GM12878 (cell line): ENCODE data around the gene KCNH5. TPM values are rescaled to one million over a fixed set of nuclear protein-coding genes. Genes with fewer than 3 reads are reported as not detected.

Source experiments
- ATAC-seq: fragments of 200-7000 bp; cut with Tn5 transposase; 3 replicates; pipeline ENCODE4 v1.9.1; 2020; ENCODE audit warnings: mild to moderate bottlenecking, moderate library complexity
- BruUV-seq: library from RNA; stranded (reverse); fragments of 400-500 nt; replicated peaks from 2 replicates; lab custom pipeline; 2021; lab: Mats Ljungman, UMichigan
- CTCF ChIA-PET: fragments of 300-600 bp; sonication (Branson Sonifier 250); formaldehyde crosslinking; extraction: SDS; loops from one replicate; lab custom pipeline; 2021; ENCODE audit warnings: inconsistent platforms; lab: Yijun Ruan, JAX
- POLR2A ChIA-PET: fragments of 350-600 bp; formaldehyde crosslinking; extraction: SDS; loops from one replicate; lab custom pipeline; 2021; ENCODE audit warnings: inconsistent platforms; lab: Charles Lee
- RAD21 ChIA-PET: fragments of 300-600 bp; sonication (Branson Sonifier 250); formaldehyde crosslinking; loops from one replicate; lab custom pipeline; 2023; ENCODE audit warnings: antibody characterized with exemption; ENCODE audit not compliant: unreplicated experiment; lab: Charles Lee
- SMC1A ChIA-PET: fragments of 300-600 bp; sonication (Branson Sonifier 250); formaldehyde crosslinking; loops from one replicate; lab custom pipeline; 2023; ENCODE audit not compliant: unreplicated experiment, uncharacterized antibody; lab: Charles Lee
- DNase-seq: peaks from one replicate; pipeline ENCODE4 v3.0.0-alpha.2; 2011; ENCODE audit warnings: low read depth, low spot score
- FAIRE-seq: peaks from 3 replicates; lab custom pipeline; 2011; peaks lifted over from hg19 to GRCh38; lab: Jason Lieb, UNC
- H2AFZ ChIP-seq: 2 replicates; pipeline ENCODE4 v1.6.0; 2011; ENCODE audit warnings: low read depth, low read length, control low read depth; ENCODE audit not compliant: control insufficient read depth
- H3K27ac ChIP-seq: 2 replicates; pipeline ENCODE4 v1.5.1; 2011; ENCODE audit warnings: control low read depth; ENCODE audit not compliant: control insufficient read depth, insufficient read depth
- H3K27me3 ChIP-seq, 2 experiments: replicated peaks in 1 of 2; 2 replicates each; pipeline versions ENCODE4 v1.6.0 to v1.6.1; 2011; ENCODE audit warnings: low read length in 1 of 2; ENCODE audit not compliant: control insufficient read depth in 2 of 2, insufficient read depth in 2 of 2
- H3K36me3 ChIP-seq, 2 experiments: 2 replicates each; pipeline ENCODE4 v1.5.1; 2011; ENCODE audit warnings: low read length in 1 of 2; ENCODE audit not compliant: control insufficient read depth in 2 of 2, insufficient read depth in 2 of 2
- H3K4me1 ChIP-seq: 2 replicates; pipeline ENCODE4 v1.6.1; 2011; ENCODE audit warnings: mild to moderate bottlenecking, low read length, moderate library complexity, mixed read lengths; ENCODE audit not compliant: control insufficient read depth, insufficient read depth
- H3K4me2 ChIP-seq: 2 replicates; pipeline ENCODE4 v1.6.0; 2011; ENCODE audit warnings: control low read depth; ENCODE audit not compliant: control insufficient read depth, insufficient read depth
- H3K4me3 ChIP-seq: fragments of 200-600 bp; sonication (generic); 2 replicates; pipeline ENCODE4 v1.5.1; 2016
- H3K79me2 ChIP-seq: 2 replicates; pipeline ENCODE4 v1.6.0; 2011; ENCODE audit warnings: low read length; ENCODE audit not compliant: control insufficient read depth, insufficient read depth
- H3K9ac ChIP-seq: 2 replicates; pipeline ENCODE4 v1.8.0; 2011; ENCODE audit warnings: low read length, control low read depth, mixed read lengths; ENCODE audit not compliant: control insufficient read depth, insufficient read depth
- H3K9me3 ChIP-seq: replicated peaks from 3 replicates; pipeline ENCODE4 v1.5.1; 2011; ENCODE audit warnings: mild to moderate bottlenecking, low read length; ENCODE audit not compliant: control insufficient read depth, insufficient read depth
- H4K20me1 ChIP-seq: 2 replicates; pipeline ENCODE4 v1.6.0; 2011; ENCODE audit not compliant: control insufficient read depth, insufficient read depth
- BCL3 ChIP-seq: IDR thresholded peaks from 2 replicates; pipeline ENCODE4 v1.6.1; 2011; ENCODE audit warnings: borderline replicate concordance, low read depth, mild to moderate bottlenecking, moderate library complexity, low read length; ENCODE audit not compliant: insufficient read depth, poor library complexity, severe bottlenecking
- BHLHE40 ChIP-seq, 2 experiments: fragments of 450-650 bp in 1 of 2; IDR thresholded peaks; 2 replicates each; pipeline ENCODE4 v1.6.1; 2011 to 2017; ENCODE audit warnings: low read depth in 2 of 2, borderline replicate concordance in 1 of 2, improper control_type of control experiment in 1 of 2, low read length in 1 of 2, mild to moderate bottlenecking in 1 of 2
- HCFC1 ChIP-seq: fragments of 150-350 bp; IDR thresholded peaks from 2 replicates; pipeline ENCODE4 v1.6.1; 2014; ENCODE audit warnings: low read length
- TAF1 ChIP-seq: IDR thresholded peaks from 2 replicates; pipeline ENCODE4 v1.6.1; 2011; ENCODE audit warnings: mild to moderate bottlenecking, low read depth, low read length, borderline replicate concordance
- USF1 ChIP-seq: IDR thresholded peaks from 2 replicates; pipeline ENCODE4 v1.6.1; 2011; ENCODE audit warnings: borderline replicate concordance, low read depth, mild to moderate bottlenecking, moderate library complexity, mixed read lengths, low read length; ENCODE audit not compliant: insufficient read depth; ENCODE audit errors: extremely low read length
- YBX1 ChIP-seq: fragments of 450-650 bp; IDR thresholded peaks from 2 replicates; pipeline ENCODE4 v1.6.1; 2016; ENCODE audit warnings: antibody characterized with exemption
- ZBED1 ChIP-seq: IDR thresholded peaks from 2 replicates; pipeline ENCODE4 v1.6.1; 2016; ENCODE audit warnings: borderline replicate concordance
- ZNF384 ChIP-seq: IDR thresholded peaks from 2 replicates; pipeline ENCODE4 v1.6.1; 2012; ENCODE audit warnings: low read depth, mild to moderate bottlenecking, low read length, improper control_type of control experiment, borderline replicate concordance
- WGBS: methylation state at CpG from one replicate; pipeline ENCODE4 v1.1.6; 2016; ENCODE audit warnings: low lambda C conversion rate; ENCODE audit not compliant: insufficient replicate concordance, insufficient coverage; ENCODE audit errors: missing lambda C conversion rate; 5-methylcytosine and 5-hydroxymethylcytosine counted together
- in situ Hi-C: fragments of 300-500 bp; cut with MboI; formaldehyde crosslinking; loops from 9 replicates; pipeline ENCODE4 v1.14.3; 2018; ENCODE audit warnings: mixed read lengths
- intact Hi-C: fragments of 100-400 bp; cut with micrococcal nuclease; formaldehyde crosslinking; loops from one replicate; pipeline ENCODE4 v1.14.2; 2022; ENCODE audit not compliant: unreplicated experiment
- polyA plus RNA-seq, 11 experiments: library from polyadenylated mRNA; depleted of rRNA in 4 of 11; unstranded in 6 of 11; stranded (reverse) in 5 of 11; fragments of >200 nt; fragmentation: Nextera tagmentation in 4 of 11; fragmentation: Illumina TruSeq in 1 of 11; extraction: Ambion mirVana in 4 of 11; extraction: Trizol in 1 of 11; gene quantifications; 1 replicate in 1 of 11; 2 replicates in 10 of 11; pipeline versions ENCODE4 v1.2.1 to v1.2.3, GENCODE V29; 2011 to 2016; ENCODE audit warnings: inconsistent platforms in 2 of 11, missing spikeins in 2 of 11, low read depth in 1 of 11
- total RNA-seq, 4 experiments: library from RNA; depleted of rRNA in 3 of 4; stranded (reverse); fragments of >200 nt in 3 of 4; fragmentation: Illumina TruSeq in 1 of 4; extraction: Trizol in 1 of 4; gene quantifications; 2 replicates each; pipeline versions ENCODE4 v1.2.1 to v1.2.3, GENCODE V29; 2013 to 2021
- TF ChIP-seq, protein P1 (sequence below): fragments of 450-650 bp; formaldehyde crosslinking; IDR thresholded peaks from 2 replicates; pipeline ENCODE4 v1.5.0; 2022; ENCODE audit warnings: mild to moderate bottlenecking, missing genetic modification characterization
- TF ChIP-seq, protein P2 (sequence below): IDR thresholded peaks from 2 replicates; pipeline ENCODE4 v1.6.1; 2012; ENCODE audit warnings: low read depth, low read length, improper control_type of control experiment

The KCNH5 gene
- total and polyA plus RNA-seq, 10 of the 15 experiments (the other 5 are each of a cell fraction or from before 2014, with no cell fraction given) = under 0.01 to 0.04 (median 0.04) TPM; not detected in 7

DNA sequence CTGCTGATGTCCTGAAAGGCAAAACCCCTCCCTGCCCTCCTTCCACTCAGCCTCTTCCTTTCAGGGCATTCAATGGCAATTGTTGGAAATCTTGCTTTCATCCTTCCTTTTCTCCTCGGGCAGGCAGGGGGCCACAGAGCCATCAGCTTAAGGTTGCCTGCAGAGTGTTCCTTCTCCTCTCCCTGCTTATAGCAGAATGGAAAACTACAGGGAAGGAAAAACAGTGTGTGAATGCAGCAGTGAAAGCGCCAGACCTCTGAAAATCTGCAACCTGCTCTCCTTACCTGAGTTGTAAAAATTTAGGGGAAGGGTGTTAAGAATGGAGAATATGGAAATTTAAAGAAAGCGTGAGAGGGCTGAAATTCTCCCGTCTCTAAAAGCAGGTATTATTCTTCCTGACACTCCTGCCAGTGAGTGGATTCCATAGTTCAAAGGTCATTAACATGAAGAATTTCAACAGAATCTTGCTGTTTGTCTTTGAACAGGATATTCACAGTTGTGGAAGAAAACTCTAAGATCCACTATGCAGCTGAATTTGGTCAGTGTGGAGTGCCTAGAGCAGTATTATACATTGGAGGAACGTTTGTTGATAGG, 348.8 kb downstream of the KCNH5 start (continued):
- TF ChIP-seq, protein P1, sequence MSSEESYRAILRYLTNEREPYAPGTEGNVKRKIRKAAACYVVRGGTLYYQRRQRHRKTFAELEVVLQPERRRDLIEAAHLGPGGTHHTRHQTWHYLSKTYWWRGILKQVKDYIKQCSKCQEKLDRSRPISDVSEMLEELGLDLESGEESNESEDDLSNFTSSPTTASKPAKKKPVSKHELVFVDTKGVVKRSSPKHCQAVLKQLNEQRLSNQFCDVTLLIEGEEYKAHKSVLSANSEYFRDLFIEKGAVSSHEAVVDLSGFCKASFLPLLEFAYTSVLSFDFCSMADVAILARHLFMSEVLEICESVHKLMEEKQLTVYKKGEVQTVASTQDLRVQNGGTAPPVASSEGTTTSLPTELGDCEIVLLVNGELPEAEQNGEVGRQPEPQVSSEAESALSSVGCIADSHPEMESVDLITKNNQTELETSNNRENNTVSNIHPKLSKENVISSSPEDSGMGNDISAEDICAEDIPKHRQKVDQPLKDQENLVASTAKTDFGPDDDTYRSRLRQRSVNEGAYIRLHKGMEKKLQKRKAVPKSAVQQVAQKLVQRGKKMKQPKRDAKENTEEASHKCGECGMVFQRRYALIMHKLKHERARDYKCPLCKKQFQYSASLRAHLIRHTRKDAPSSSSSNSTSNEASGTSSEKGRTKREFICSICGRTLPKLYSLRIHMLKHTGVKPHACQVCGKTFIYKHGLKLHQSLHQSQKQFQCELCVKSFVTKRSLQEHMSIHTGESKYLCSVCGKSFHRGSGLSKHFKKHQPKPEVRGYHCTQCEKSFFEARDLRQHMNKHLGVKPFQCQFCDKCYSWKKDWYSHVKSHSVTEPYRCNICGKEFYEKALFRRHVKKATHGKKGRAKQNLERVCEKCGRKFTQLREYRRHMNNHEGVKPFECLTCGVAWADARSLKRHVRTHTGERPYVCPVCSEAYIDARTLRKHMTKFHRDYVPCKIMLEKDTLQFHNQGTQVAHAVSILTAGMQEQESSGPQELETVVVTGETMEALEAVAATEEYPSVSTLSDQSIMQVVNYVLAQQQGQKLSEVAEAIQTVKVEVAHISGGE (CRISPR knock-in tag) = no peak
- no peak for TF ChIP-seq ZBED1
- TF ChIP-seq HCFC1 = no peak
- TF ChIP-seq, protein P2, sequence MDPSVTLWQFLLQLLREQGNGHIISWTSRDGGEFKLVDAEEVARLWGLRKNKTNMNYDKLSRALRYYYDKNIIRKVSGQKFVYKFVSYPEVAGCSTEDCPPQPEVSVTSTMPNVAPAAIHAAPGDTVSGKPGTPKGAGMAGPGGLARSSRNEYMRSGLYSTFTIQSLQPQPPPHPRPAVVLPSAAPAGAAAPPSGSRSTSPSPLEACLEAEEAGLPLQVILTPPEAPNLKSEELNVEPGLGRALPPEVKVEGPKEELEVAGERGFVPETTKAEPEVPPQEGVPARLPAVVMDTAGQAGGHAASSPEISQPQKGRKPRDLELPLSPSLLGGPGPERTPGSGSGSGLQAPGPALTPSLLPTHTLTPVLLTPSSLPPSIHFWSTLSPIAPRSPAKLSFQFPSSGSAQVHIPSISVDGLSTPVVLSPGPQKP = no peak

DNA sequence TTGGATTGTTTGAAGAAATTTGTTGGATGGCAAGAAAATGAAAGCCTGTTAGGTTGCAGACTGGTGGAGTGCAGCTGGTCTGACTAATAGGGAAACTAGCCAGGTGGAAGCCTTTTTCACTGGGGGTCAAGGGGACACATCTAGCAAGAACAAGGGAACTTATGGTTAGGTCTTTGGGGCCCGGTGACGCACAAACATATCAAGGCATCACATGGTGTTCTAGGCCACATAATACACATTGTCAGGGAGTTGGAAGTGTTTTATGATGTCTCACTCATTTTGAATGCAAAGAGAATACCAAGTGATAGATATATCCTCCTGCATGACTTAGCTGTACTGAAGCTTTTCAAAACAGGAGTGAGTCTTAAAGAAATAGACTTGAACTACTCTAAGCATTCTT, 351.2 kb downstream of the KCNH5 start:
- H3K4me2 ChIP-seq = no peak overlapping the region
- DNase-seq = no peak
- FAIRE-seq = no peak
- no peaks in the 10 kb centered on the region for H3K9me3 ChIP-seq
- no peak overlapping the region for H2AFZ ChIP-seq
- no peak overlapping the region for H3K9ac ChIP-seq
- no TSS peak for BruUV-seq
- H3K36me3 ChIP-seq = no peaks in the 10 kb centered on the region
- intact Hi-C loops (no loop called here), in situ Hi-C loops (no loop called here)
- ChIA-PET CTCF (no interaction called here), RAD21 (no interaction called here), POLR2A (no interaction called here), SMC1A (no interaction called here)
- H3K27me3 ChIP-seq = no peaks in the 10 kb centered on the region
- no peaks in the 10 kb centered on the region for H4K20me1 ChIP-seq
- no peak overlapping the region for H3K4me3 ChIP-seq
- 68% methylated on average over 2 of the region's 2 CpGs for WGBS
- no peaks in the 10 kb centered on the region for H3K4me1 ChIP-seq
- TF ChIP-seq ZNF384 (no peak), BHLHE40 (IDR thresholded peaks at IDR 0.05; ENCODE audit: borderline replicate concordance in 1 of 2, low read depth in 2 of 2, low read length in 1 of 2) (no peak), BCL3 (no peak), ZBED1 (no peak), YBX1 (no peak), TAF1 (no peak), USF1 (no peak)
- TF ChIP-seq, protein P2 = no peak
- ATAC-seq = no peak
- no peaks in the 10 kb centered on the region for H3K79me2 ChIP-seq
- H3K27ac ChIP-seq = no peak overlapping the region
